Panc1 (cell line): ENCODE data around the gene CD22. TPM values are rescaled to one million over a fixed set of nuclear protein-coding genes. Genes with fewer than 3 reads are reported as not detected.

Experiments used
- ATAC-seq: fragments of 200-7000 bp; cut with Tn5 transposase; 2 replicates; pipeline ENCODE4 v1.9.1; 2020; ENCODE audit warnings: mild to moderate bottlenecking, moderate library complexity
- BruUV-seq: library from RNA; stranded (reverse); fragments of 400-500 nt; replicated peaks from 2 replicates; lab custom pipeline; 2021; lab: Mats Ljungman, UMichigan
- CTCF ChIA-PET: fragments of 300-600 bp; sonication (Branson Sonifier 250); formaldehyde crosslinking; loops from one replicate; lab custom pipeline; 2022; ENCODE audit warnings: antibody characterized with exemption; lab: Charles Lee
- POLR2A ChIA-PET: fragments of 300-600 bp; sonication (Branson Sonifier 250); formaldehyde crosslinking; loops from one replicate; lab custom pipeline; 2022; ENCODE audit warnings: antibody characterized with exemption; lab: Charles Lee
- DNase-seq: peaks from one replicate; pipeline ENCODE4 v3.0.0-alpha.2; 2010; ENCODE audit warnings: low read depth, low spot score
- H3K27ac ChIP-seq: 2 replicates; pipeline ENCODE4 v1.5.1; 2011; ENCODE audit warnings: mild to moderate bottlenecking, low read length, inconsistent platforms
- H3K27me3 ChIP-seq: fragments of 200-500 bp; sonication (Bioruptor generic); 2 replicates; pipeline ENCODE4 v1.6.0; 2014; ENCODE audit warnings: low read length, inconsistent platforms; ENCODE audit not compliant: control insufficient read depth, insufficient read depth
- H3K36me3 ChIP-seq: fragments of 200-500 bp; sonication (Bioruptor generic); 2 replicates; pipeline ENCODE4 v1.5.1; 2014; ENCODE audit warnings: inconsistent platforms, mild to moderate bottlenecking, low read length, moderate library complexity; ENCODE audit not compliant: control insufficient read depth, insufficient read depth
- H3K4me1 ChIP-seq: 2 replicates; pipeline ENCODE4 v1.5.1; 2011; ENCODE audit warnings: inconsistent platforms, mild to moderate bottlenecking, low read length, moderate library complexity; ENCODE audit not compliant: control insufficient read depth, insufficient read depth
- H3K4me3 ChIP-seq, 2 experiments: 2 replicates each; pipeline ENCODE4 v1.5.1; 2011 to 2012; ENCODE audit warnings: low read depth in 2 of 2, low read length in 2 of 2, mild to moderate bottlenecking in 2 of 2, inconsistent platforms in 1 of 2, moderate library complexity in 1 of 2
- H3K9me3 ChIP-seq: fragments of 200-500 bp; sonication (Bioruptor generic); 2 replicates; pipeline ENCODE4 v1.5.1; 2014; ENCODE audit warnings: low read depth, mild to moderate bottlenecking, inconsistent platforms, low read length, moderate library complexity; ENCODE audit not compliant: control insufficient read depth, insufficient read depth
- CTCF ChIP-seq: fragments of 450-650 bp; IDR thresholded peaks from 2 replicates; pipeline ENCODE4 v1.5.1; 2017; ENCODE audit warnings: mild to moderate bottlenecking
- POLR2AphosphoS5 ChIP-seq: IDR thresholded peaks from 2 replicates; pipeline ENCODE4 v1.6.1; 2012; ENCODE audit warnings: mild to moderate bottlenecking, low read depth, low read length, moderate library complexity
- REST ChIP-seq, 2 experiments: IDR thresholded peaks; 2 replicates each; pipeline ENCODE4 v1.6.1; 2011 to 2012; ENCODE audit warnings: low read depth in 2 of 2, control low read depth in 1 of 2, low read length in 1 of 2, mild to moderate bottlenecking in 1 of 2, moderate library complexity in 1 of 2; ENCODE audit not compliant: insufficient read depth in 1 of 2
- SIN3A ChIP-seq: IDR thresholded peaks from 2 replicates; pipeline ENCODE4 v1.6.1; 2012; ENCODE audit warnings: low read depth, mild to moderate bottlenecking, low read length, moderate library complexity, borderline replicate concordance; ENCODE audit not compliant: insufficient read depth
- TCF7L2 ChIP-seq: IDR thresholded peaks from 2 replicates; pipeline ENCODE4 v1.6.1; 2011; ENCODE audit warnings: mild to moderate bottlenecking, low read depth, low read length, inconsistent platforms
- in situ Hi-C: cut with HindIII; loops from 2 replicates; pipeline ENCODE4 v1.10.0; 2016; ENCODE audit warnings: low sequenced_read_pairs, low pct_unique_long_range_greater_than_20kb
- intact Hi-C: fragments of 100-400 bp; cut with micrococcal nuclease; formaldehyde crosslinking; loops from one replicate; pipeline ENCODE4 v1.10.0; 2022; ENCODE audit not compliant: unreplicated experiment
- total RNA-seq: library from RNA; stranded (reverse); gene quantifications from one replicate; pipeline ENCODE4 v1.2.1, GENCODE V29; 2021; ENCODE audit not compliant: unreplicated experiment

Gene CD22
- total RNA-seq, 1 experiment from 2014 or later = 0.74 TPM

GRCh38 chr19:35340431-35340830 lies 11.4 kb downstream of the CD22 start:
- no peaks in the 10 kb centered on the region for H3K36me3 ChIP-seq
- H3K4me1 ChIP-seq = no peaks in the 10 kb centered on the region
- BruUV-seq = no TSS peak
- intact Hi-C loops = no loop called here
- ChIA-PET CTCF (no interaction called here), POLR2A (no interaction called here)
- H3K9me3 ChIP-seq = no peaks in the 10 kb centered on the region
- no peak overlapping the region for H3K4me3 ChIP-seq
- in situ Hi-C loops = no loop called here
- no peaks in the 10 kb centered on the region for H3K27me3 ChIP-seq
- ATAC-seq (no peak), DNase-seq (no peak)
- TF ChIP-seq POLR2AphosphoS5 (no peak), REST (IDR thresholded peaks at IDR 0.05; ENCODE audit: insufficient read depth in 1 of 2, low read depth in 2 of 2, low read length in 1 of 2) (no peak), CTCF (no peak), TCF7L2 (no peak), SIN3A (no peak)
- H3K27ac ChIP-seq = no peak overlapping the region

GRCh38 chr19:35341006-35341405 lies 12.0 kb downstream of the CD22 start:
- Histone ChIP-seq H3K27me3 (no peaks in the 10 kb centered on the region; the same call in 1 of the 2 replicates), H3K4me3 (no peak overlapping the region), H3K9me3 (no peaks in the 10 kb centered on the region), H3K27ac (no peak overlapping the region), H3K4me1 (no peaks in the 10 kb centered on the region), H3K36me3 (no peaks in the 10 kb centered on the region)
- intact Hi-C loops = no loop called here
- in situ Hi-C loops = no loop called here
- ChIA-PET CTCF (no interaction called here), POLR2A (no interaction called here)
- no TSS peak for BruUV-seq
- DNase-seq (no peak), ATAC-seq (no peak)
- TF ChIP-seq REST (IDR thresholded peaks at IDR 0.05; ENCODE audit: insufficient read depth in 1 of 2, low read depth in 2 of 2, low read length in 1 of 2) (no peak), CTCF (no peak), SIN3A (no peak), POLR2AphosphoS5 (no peak), TCF7L2 (no peak)
